GM06990 (cell line): ENCODE results near the gene HS6ST3.

Experiments
- DNase-seq: peaks from one replicate; pipeline ENCODE4 v3.0.0-alpha.2; 2011; ENCODE audit not compliant: insufficient read length; ENCODE audit errors: extremely low read depth
- H3K27me3 ChIP-seq: replicated peaks from 2 replicates; pipeline ENCODE4 v1.6.0; 2011; ENCODE audit warnings: low read length; ENCODE audit not compliant: control insufficient read depth, insufficient read depth
- H3K36me3 ChIP-seq: 2 replicates; pipeline ENCODE4 v1.5.1; 2011; ENCODE audit warnings: low read length; ENCODE audit not compliant: control insufficient read depth, insufficient read depth
- H3K4me3 ChIP-seq: replicated peaks from 2 replicates; pipeline ENCODE4 v1.5.1; 2011; ENCODE audit warnings: low read depth, mild to moderate bottlenecking, control low read depth, low read length
- CTCF ChIP-seq: IDR thresholded peaks from 2 replicates; pipeline ENCODE4 v1.5.1; 2011; ENCODE audit warnings: low read length, control low read depth, mild to moderate bottlenecking, inconsistent platforms; ENCODE audit not compliant: insufficient read depth, poor library complexity, severe bottlenecking

HS6ST3 gene

GRCh38 chr13:96816874-96817273, 727.0 kb downstream of the HS6ST3 start:
- Histone ChIP-seq H3K4me3 (no peak overlapping the region), H3K27me3 (no peaks in the 10 kb centered on the region; the same call in 1 of the 2 replicates), H3K36me3 (no peaks in the 10 kb centered on the region)
- no peak for TF ChIP-seq CTCF
- DNase-seq = no peak

DNA sequence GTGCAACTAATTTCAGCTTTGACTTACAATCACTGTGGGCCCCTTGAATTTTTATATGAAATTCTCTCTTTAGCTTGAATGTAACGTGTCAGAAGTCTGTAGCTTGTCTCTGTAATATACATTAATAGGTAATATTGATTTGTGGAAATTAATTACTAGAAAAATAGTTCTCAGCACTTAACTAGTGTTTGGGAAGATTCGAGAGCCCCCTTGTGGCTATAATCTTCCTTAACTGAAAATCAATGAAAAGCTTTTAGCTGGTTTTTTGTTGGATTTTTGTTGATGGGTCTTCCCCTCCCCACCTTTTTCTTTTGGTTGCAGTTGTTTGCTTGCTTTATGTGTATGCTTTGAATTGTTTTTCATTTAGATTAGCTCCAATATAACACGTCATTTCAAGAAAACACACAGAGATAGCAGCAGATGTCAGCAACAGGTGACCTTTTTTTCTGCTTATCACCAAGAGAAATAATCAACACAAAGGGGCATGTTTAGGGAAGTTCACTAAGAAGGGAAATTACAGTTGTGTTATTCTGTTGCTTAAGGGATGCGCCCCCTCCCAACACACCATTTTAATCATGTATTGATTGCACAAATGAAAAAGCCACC, 727.5 kb downstream of the HS6ST3 start:
- TF ChIP-seq CTCF = peak; percentile 42
- Histone ChIP-seq H3K27me3 (no peaks in the 10 kb centered on the region; the same call in 1 of the 2 replicates), H3K36me3 (no peaks in the 10 kb centered on the region), H3K4me3 (no peak overlapping the region)
- DNase-seq = no peak

DNA sequence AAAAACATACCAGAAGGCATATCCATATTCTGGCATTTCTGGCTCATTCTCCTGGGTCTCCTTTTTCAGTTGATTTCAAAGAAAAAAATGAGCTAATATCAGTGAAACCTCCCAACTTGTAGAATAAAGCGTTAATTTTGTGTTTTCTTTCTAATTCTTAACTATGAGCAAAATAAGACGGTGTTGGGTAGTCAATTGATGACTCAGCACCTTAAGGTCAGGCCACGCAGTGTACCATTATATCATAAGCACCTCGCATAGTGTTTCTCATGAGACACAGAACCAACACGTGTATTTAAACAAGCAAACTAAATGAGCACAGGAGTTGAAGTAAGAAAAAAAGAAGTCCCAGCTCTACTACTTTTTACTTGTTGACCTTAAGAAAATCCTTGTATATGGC, 729.5 kb downstream of the HS6ST3 start:
- no peak for DNase-seq
- H3K4me3 ChIP-seq = no peak overlapping the region

DNA sequence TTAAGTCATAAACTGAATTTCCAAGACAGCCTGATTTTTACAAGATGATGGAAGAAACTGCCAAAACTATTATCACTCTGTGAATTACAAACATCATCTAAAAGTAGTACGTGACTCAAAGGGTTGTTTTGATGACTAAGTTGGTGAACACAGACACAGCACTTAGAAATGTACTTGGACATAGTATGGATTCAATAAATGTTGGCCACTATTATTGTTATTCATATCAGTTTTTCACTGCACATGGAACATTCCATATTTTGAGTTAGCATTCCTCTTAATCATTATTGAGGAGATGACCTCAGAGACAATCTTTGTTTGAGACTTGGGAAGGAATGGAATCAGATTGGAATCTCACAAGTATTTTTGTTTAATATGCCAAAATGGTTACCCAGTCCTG, 731.5 kb downstream of the HS6ST3 start:
- H3K36me3 ChIP-seq = no peaks in the 10 kb centered on the region
- no peak for DNase-seq
- no peak for TF ChIP-seq CTCF
- no peak overlapping the region for H3K4me3 ChIP-seq
- no peaks in the 10 kb centered on the region; the same call in 1 of the 2 replicates for H3K27me3 ChIP-seq

More for the DNA sequence above, 729.5 kb downstream of the HS6ST3 start:
- no peaks in the 10 kb centered on the region for H3K36me3 ChIP-seq
- H3K27me3 ChIP-seq = no peaks in the 10 kb centered on the region; the same call in 1 of the 2 replicates
- TF ChIP-seq CTCF = no peak

GRCh38 chr13:96821971-96822370, 732.1 kb downstream of the HS6ST3 start:
- no peaks in the 10 kb centered on the region for H3K36me3 ChIP-seq
- DNase-seq = no peak
- H3K27me3 ChIP-seq = no peaks in the 10 kb centered on the region; the same call in 1 of the 2 replicates
- no peak overlapping the region for H3K4me3 ChIP-seq
- no peak for TF ChIP-seq CTCF

GRCh38 chr13:96822895-96823294, 733.0 kb downstream of the HS6ST3 start:
- no peaks in the 10 kb centered on the region for H3K36me3 ChIP-seq
- peak; percentile 33 for TF ChIP-seq CTCF
- no peaks in the 10 kb centered on the region; the same call in 1 of the 2 replicates for H3K27me3 ChIP-seq
- no peak for DNase-seq
- H3K4me3 ChIP-seq = no peak overlapping the region
